ENCODE data around the gene NID2.

DNA sequence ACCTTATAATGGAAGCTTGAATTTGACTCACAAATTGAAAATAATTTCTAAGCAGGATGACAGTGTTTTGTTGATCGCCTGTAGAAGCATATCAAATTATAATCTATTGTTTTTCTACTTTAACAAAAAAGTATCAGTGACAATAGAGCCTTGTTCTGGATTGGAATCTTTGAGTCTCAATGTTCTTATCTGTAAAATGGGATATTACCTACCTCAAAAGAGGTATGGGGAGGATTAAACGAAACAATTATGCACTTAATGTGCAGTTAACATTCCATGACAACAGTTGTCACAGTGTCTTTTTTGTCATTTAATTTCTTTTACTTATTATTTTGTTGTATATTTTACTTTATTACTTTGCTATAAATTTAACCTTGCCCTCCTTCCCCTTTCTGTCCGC, 78.4 kb downstream of the NID2 start:
- TF ChIP-seq, protein P1, sequence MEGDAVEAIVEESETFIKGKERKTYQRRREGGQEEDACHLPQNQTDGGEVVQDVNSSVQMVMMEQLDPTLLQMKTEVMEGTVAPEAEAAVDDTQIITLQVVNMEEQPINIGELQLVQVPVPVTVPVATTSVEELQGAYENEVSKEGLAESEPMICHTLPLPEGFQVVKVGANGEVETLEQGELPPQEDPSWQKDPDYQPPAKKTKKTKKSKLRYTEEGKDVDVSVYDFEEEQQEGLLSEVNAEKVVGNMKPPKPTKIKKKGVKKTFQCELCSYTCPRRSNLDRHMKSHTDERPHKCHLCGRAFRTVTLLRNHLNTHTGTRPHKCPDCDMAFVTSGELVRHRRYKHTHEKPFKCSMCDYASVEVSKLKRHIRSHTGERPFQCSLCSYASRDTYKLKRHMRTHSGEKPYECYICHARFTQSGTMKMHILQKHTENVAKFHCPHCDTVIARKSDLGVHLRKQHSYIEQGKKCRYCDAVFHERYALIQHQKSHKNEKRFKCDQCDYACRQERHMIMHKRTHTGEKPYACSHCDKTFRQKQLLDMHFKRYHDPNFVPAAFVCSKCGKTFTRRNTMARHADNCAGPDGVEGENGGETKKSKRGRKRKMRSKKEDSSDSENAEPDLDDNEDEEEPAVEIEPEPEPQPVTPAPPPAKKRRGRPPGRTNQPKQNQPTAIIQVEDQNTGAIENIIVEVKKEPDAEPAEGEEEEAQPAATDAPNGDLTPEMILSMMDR (IDR thresholded peaks at IDR 0.05; ENCODE audit: poor library complexity): no peak
- TF ChIP-seq EZH2phosphoT487 (IDR thresholded peaks at IDR 0.05; ENCODE audit: low read depth, severe bottlenecking, unreplicated experiment): no peak
